Stimulated activated CD8-positive, alpha-beta memory T cell treated with anti-CD3 and anti-CD28 coated beads, Interleukin-12 subunit alpha, Interleukin-12 subunit beta, amount 100 ng/mL, for 1 hour (primary cell): ENCODE results near the gene TMEM175.

Experiments used
- DNase-seq: peaks from one replicate; pipeline ENCODE4 v3.0.0-alpha.2; 2020; ENCODE audit warnings: low read depth

The TMEM175 gene

DNA sequence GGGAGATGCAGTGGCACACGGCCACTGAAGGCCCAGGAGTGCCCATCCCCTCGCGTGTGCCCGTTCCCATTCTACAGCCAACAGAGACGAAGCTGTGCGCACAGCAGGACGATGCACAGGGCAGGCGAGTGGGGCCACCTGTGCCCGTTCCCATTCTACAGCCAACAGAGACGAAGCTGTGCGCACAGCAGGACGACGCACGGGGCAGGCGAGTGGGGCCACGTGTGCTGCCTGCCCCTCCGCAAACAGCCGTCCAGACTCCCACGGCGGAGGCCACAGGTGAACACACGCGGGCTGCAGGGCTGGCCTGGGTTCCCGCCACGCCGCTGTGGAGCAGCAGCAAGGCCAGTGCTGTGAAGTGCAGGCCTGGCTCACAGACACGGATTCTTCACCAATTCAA is 32.2 kb upstream of the TMEM175 start:
- DNase-seq: no peak

DNA sequence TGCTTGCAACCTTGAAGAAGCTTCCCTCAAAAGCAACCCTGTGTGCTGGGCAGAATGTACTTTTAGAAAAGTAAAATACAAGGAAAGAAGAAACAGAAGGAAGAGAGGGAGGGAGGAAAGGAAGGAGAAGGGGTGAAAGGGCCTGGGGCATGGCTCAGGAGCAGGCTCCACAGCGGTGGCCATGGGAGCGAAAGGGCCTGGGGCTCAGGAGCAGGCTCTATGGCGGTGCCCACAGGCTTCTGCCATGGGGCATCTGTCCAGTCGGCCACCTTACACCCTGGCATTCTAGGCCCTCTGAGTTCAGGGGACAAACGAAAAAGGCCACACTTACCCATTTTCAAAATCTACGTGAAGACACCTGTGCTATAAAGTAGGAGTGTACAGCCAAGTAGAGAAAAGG is 31.5 kb upstream of the TMEM175 start:
- no peak for DNase-seq

DNA sequence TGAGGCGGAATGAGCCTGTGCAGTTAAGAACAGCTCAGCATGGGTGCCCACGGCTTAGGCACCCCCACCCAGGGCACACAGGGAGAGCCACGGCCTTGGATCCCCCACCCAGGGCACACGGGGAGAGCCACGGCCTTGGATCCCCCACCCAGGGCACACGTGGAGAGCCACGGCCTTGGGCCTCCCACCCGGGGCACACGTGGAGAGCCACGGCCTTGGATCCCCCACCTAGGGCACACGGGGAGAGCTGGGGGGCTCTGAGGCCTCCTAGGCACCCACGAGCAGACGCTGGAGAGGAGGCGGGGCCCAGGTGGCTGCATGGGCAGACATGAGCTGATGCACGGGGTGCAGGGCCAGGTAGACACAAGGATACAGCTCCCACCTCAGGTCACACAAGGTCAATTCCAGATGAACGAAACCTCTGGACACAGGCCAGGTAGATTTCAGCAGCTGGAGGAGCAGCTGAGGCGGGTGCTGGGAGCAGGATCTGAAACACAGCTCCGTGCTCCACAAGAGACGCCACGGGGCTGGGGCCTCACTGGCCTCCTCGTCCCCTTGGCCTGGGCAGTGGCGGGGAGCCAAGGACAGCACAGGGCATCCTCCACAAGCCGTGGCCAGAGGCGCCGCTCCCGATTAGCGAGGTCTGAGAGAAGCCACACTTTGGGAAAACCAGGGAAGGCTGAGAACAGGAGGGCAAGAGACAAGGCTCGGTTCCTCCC is 30.9 kb upstream of the TMEM175 start:
- no peak for DNase-seq

DNA sequence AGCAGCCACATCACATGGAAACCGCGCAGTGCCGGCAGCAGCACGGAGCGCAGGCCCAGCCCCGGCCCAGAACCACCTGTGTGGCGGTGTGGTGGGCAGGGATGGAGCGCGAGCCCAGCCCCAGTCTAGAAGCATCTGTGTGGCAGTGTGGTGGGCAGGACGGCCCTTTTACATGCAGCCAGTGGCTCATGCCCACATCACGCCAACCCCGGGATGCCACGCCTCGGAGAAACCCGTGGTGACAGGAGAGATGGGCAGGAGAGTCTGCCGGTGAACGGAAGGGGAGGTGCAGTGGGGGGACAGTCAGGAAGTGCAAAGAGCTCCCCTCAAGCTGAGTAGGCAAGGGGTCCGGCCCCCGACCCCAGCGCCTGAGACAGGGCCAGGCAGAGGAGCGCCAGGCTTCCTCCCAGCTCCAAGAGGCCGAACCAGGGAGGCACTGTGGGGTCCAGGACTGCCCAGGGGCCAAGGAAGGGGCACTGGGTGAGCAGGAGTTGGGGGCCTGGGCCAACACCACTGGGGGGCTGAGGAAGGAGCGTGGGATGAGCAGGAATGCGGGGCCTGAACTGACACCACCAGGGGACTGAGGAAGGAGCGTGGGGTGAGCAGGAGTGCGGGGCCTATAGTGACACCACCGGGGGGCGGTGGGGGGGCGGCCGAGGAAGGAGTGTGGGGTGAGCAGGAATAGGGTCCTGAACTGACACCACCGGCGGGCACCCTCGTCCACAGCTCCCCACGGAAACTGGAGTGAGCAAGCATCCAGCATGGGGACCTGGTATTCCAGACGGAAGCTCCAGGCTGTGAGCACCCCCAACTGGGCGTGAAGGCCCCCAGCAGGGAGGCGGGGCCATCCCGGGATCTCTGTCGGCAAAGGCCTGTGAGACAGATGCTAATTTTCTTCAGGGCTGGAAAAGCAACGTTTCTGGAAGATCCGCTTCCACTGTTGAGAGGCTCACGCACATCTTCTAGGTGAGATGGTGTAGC is 28.9 kb upstream of the TMEM175 start:
- DNase-seq: no peak

DNA sequence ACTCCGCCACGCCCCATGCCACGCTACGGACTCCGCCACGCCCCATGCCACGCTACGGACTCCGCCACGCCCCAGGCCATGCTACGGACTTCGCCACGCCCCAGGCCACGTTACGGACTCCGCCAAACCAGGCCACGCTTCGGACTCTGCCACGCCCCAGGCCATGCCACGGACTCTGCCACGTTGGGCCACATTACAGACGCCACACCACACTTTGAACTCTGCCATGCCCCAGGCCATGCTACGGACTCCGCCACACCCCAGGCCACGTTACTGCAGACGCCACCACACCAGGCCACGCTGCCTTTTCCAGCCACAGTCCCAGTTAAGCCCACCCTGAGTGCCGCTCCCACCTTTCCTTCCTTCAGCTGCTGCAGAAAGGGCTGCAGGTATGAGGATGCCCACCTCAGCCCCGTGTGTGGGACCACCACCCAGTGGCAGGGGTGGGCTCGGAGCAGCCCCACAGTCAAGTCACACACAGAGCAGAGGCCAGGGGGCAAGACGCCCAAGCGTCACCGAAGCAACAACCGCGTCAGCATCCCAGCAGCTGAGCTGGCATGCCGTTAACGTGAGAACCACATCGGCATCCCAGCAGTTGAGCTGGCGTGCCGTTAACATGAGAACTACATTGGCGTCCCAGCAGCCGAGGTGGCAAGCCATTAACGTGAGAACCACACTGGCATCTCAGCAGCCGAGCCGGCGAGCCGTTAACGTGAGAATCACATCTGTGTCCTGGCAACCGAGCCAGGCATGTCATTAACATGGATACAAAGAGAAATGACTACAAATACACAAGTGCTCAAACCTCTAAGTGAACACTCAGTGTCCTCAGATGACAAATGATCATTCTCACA is 26.5 kb upstream of the TMEM175 start:
- no peak for DNase-seq

DNA sequence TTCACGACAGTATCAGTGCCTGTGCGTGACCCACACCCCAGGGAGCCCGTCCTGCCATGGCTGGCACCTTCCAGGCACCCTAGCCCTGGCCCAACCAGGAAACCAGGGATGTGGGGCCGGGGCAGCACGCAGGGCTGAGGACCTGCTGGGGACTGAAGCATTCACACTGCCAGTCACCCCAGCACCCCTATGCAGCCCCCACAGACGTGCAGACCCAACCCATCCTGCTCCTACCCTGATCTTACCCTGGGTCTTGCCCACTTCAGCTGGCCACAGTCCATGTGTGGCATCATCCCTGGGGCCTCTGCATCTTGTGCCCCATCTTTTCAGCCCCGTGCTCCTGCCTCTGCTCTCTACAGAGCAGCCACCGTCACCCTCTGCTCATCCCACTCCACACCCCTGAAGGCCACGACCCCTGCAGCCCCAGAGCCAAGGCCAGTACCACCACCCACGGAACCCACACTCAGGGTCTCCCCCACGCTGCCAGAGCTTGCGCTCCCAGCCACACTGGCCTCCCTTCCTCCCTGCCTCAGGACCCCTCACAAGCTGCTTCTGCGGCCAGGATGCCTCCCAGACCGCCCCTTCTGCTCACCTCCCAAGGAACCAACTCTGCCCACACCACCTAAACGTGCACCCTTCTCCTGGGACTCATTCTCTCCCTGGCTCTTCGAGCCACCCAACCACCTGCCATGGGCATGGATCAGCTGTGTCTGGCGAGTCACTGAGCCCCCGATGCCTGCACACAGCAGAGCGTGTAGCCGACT is 25.7 kb upstream of the TMEM175 start:
- no peak for DNase-seq

DNA sequence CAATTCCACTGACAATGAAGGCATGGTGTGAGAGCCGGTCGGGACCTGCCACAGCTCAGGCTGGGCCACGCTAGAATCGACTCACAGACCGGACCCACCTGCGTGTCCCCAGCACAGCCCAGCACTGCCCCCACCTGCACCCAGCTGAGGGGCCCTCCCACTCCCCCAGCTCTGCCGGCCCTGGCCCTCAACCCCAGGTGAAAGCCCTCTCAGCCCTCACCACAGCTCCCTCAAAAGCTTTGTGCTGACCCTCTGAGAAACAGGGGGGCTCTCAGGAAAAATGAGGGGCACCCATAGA is 25.2 kb upstream of the TMEM175 start:
- no peak for DNase-seq

DNA sequence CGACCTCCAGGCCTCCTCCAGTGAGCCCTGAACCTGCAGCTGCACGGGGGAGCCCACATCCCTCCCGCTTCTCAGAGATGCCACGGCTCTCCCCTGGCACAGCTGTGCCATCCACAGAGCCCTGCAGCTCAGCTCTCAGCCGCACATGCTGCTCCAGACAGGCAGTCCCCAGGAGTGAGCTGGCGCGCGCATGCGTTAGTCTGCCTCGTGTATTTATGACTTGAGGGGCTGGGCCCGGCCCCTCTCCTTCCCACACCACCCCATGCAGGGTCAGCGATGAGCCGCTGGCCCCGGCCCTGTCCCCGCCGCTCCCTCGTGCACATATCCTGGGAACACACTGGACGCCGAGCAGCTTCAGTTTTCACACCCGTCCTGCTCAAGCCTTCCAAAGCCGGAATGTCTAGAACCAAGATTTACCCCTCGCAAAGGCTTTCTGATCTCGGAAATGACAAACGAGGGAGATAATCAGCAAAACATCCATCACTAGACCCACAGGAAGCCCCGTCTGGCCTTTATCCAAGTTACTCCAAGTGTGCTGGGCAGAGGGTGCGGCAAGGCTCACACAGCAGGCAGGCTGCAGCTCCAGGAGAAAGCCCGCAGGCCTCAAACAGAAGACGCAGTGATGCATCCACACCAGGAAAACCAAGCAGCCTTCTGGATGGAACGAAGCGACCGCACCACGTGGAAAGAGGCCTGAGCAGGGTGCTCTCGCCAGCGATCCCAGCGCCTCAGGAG is 24.4 kb upstream of the TMEM175 start:
- DNase-seq: no peak

DNA sequence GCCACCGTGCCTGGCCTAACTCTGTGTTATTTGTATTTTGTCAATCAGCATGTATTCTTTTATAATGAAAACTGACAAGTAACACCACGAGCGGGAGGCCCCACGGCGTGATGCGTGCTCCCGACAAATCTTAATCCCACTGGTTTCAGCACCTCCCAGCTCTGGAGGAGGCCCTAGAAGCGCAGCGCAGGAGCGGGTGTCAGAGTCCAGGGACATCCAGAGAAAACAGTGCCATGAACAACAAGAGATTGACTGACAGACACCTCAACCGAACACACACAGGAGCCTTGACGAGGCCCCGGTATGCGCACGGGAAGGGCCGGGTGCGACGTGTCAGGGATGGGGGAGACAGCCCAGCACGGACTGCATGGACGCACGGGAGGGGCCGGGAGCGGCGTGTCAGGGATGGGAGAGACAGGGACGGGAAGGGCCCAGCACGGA is 23.1 kb upstream of the TMEM175 start:
- DNase-seq: no peak

DNA sequence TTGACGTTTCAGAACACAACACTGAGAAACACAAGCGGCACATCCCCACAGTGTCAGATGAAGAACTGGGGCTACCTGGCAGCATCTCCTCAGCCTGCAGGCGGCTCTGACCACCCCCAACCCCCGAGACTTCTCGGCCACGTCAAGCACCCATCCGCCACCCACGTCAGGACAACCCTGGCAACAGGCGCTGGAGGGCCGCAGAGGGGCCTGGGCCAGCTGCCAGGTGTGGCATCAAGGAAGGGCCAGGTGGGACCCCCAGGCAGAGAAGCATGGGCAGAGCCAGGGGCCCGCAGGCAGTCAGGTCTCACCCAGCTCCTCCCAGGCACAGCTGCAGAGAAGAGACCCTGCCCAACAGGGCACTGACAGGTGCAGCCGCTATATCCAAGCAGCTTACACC is 22.4 kb upstream of the TMEM175 start:
- DNase-seq: no peak

DNA sequence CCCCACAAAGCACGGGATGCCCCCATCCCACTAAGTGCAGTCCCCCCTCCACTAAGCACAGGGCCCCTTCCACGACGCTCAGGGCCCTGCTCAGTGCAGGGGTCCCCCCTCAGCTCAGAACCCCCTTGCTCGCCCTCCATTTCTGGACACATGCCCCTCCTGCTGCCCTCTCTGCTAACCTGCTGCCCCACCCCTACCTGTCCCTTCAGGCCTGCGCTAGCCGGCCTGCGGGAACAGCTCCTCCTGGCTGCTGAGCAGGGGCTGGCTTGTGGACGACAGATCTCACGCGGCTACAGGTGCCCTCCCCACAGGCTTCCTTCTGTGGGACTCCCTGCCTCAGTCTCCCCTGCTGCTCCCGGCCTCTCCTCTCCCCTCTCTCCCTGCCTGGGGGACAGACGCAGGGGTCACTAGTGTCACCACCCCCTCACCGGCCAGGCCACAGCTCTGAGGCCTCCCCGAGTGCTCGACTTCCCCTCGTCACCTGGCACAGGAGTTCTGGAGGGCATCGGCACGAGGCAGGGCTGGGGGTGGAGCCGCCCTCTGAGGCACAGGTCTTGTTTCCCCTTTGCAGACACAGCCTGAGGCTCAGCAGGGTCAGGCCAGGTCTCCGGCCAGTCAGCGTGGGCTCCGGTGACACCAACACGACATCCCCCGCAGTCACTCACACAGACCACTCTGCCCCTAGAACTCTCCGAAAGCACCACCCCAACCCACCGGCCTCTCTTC is 21.7 kb upstream of the TMEM175 start:
- no peak for DNase-seq

DNA sequence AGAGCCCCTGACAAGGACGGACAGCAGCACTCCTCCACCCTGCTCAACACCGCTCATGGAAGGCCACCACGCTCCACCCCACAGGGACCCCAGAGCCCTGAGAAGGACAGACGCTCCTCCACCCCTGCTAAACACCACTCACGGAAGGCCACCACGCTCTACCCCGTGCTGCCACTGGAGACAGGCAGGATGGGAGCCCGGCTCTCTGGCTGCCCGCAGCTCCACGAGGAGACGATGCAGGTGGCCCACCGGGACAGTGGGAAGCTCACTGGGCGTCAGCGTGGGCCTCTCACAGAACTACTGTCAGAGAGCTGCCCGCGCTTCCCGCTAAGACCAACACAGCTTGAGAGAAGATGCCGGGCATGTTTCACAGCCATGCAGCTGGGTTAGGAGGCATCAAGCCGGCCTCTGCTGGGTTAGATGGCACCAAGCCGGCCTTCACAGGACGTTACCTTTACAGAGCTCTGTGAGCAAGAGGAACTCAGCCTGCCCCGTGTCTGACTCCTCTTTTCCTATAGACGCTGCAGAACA is 21.0 kb upstream of the TMEM175 start:
- DNase-seq: no peak

DNA sequence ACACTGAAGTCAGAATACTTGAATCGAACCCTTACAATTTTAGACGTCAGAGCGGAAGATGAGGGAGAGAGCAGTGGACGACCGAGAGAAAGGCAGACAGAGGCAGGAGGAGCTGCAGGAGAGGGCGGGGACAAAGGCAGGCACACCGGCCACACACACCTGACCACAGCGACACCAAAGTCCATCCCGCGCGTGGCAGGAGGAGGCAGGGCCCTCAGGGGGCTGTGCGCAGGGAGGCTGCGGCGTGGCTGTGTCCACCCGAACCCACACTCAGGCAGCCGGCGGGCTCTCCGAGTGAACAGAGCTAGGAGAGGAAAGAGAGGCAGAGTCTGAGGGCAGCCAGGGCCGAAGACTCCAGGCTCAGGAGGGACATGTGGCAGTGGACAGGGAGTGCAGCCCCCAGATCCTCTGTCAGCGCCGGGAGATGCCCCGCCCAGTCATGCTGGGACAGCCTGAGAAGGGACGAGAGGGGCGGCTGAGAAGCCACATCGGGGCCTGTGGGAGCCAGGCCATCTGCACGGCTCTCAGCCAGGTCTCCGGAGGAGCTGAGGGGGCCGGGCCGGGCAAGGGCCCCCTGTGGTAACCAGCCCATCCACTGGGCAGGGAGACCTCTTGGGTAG is 20.3 kb upstream of the TMEM175 start:
- no peak for DNase-seq

DNA sequence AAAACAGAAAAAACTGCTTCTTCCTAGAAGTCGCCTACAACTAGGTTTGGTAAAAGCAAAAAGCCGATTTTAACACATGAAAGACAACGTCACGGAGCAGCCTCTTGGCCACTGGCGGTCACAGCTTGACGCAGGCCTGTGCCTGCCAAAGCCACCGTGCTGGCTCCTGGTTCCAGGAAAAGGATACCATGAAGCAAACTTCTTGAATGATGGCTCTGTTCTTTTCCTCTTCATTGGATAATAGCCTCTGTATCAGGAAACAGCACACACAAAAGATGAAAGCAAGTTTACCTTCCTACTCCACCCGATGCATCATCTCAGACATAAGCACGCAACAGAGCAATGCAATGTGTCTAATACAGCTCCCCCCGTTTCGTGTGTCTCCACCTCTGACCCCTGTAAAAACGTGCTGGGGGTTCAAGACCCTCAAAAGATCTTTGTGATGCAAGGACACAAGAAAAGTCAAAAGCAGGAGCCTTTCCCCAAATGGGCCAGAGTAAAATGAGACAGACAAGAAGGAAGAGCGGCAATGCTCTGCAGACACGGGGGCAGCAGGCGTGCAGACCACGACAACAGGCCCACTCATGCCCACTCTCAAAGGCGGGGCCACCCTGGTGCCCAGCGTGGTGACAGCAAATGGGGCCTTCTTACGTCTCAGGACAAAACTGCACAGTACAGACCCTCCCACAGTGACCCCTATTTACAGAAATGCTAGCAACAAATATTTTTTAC is 19.5 kb upstream of the TMEM175 start:
- no peak for DNase-seq

DNA sequence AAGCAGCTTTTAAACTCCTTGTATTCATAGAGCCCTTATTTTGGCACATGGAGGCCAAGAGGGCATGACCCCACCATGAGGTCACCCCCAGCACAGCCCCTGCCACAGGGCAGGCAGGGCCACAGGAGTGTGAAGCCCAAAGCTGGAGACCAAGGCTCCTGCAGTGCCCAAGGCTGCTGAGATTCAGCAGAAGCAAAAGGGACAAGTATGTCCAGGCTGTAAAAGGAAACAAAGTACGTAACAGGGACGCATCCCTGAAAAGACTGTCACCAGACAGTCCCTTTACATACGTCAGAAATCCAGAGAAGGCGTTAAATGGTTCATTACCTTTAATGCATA is 19.0 kb upstream of the TMEM175 start:
- no peak for DNase-seq

DNA sequence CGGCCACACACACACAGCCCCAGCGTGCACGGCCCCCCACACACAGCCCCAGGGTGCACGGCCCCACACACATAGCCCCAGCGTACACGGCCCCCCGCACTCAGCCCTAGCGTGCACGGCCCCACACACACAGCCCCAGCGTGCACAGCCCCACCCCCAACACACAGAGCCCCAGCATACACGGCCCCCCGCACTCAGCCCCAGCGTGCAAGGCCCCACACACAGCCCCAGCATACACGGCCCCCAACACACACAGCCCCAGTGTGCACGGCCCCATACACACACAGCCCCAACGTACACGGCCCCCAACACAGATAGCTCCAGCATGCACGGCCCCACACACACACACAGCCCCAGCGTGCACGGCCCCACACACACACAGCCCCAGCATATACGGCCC is 17.7 kb upstream of the TMEM175 start:
- no peak for DNase-seq

DNA sequence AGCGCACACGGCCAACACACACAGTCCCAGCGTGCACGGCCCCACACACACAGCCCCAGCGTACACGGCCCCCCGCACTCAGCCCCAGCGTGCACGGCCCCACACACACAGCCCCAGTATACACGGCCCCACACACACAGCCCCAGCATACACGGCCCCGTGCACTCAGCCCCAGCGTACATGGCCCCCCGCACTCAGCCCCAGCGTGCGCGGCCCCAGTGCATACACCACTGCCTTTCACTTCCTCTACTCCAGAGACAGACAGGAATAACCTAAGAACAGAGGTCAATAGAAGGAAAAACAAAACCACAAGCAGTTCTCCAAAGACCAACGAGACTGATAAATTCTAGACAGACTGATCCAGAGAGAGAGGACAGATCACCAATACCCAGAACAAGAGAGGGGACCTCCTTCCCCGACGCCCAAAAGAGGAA is 17.2 kb upstream of the TMEM175 start:
- DNase-seq: no peak

DNA sequence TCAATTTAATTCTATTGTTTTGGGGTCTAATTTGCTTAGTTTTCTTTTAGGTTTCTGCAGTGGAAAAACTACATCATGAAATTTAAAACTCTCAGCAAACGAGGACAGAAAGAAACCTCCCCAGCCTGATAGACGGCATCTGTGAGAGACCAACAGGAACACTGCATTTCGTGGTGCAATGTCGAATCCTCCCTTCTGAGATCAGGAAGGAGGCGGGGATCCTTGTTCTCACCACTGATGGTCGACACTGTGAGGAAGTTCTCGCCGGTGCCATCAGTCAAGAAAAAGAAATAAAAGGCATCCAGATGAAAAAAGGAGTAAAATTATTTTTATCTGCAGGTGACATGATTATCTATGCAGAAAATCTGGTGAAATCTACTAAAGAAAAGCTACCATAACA is 16.7 kb upstream of the TMEM175 start:
- DNase-seq: no peak

DNA sequence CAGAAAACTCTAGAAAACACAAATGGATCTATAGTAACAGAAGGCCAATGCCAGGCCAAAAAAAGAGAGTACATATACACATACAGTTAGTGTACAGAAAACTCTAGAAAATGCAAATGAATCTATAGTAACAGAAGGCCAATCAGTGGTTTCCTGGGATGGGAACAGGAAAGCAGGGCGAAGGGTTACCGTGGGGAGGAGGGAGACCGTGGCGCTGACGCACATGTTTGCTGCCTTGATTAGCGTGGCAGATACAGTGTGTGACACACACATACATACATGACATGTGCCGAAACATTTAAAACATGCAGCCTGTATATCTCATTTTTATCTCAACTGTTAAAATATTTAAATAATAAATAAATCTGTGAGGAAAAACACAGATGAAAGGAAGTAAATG is 14.8 kb upstream of the TMEM175 start:
- DNase-seq: no peak
